ENCODE data around the gene TTLL10. TPM values are rescaled to one million over a fixed set of nuclear protein-coding genes. Genes with fewer than 3 reads are reported as not detected.

TTLL10 gene
- total and polyA plus RNA-seq, 2 donors from 2014 or later = 1.5 TPM; not detected in 1

- FAIRE-seq (no peak), DNase-seq (peak in 3 of 5 donors; percentile 7 to 66 (median 50))
- H3K4me3 ChIP-seq (ENCODE audit: low read length in 3 of 3) = no peak overlapping the region
- no peak overlapping the region for H3K27ac ChIP-seq (ENCODE audit: low read depth in 2 of 2, low read length in 2 of 2)
- no peaks in the 10 kb centered on the region for H3K36me3 ChIP-seq (ENCODE audit: control insufficient read depth in 2 of 3, insufficient read depth in 3 of 3, low read length in 3 of 3)
- no peaks in the 10 kb centered on the region for H3K4me1 ChIP-seq (ENCODE audit: control insufficient read depth in 2 of 3, insufficient read depth in 2 of 3, low read depth in 1 of 3, low read length in 3 of 3)
- intact Hi-C loops (cut with DNase I) = no loop called here
- no peaks in the 10 kb centered on the region for H3K27me3 ChIP-seq (ENCODE audit: control insufficient read depth, insufficient read depth, low read length)
- H3K9ac ChIP-seq (ENCODE audit: low read length in 3 of 3) = no peak overlapping the region
- no peaks in the 10 kb centered on the region for H3K9me3 ChIP-seq (ENCODE audit: control insufficient read depth in 2 of 3, insufficient read depth in 1 of 3, low read length in 3 of 3)
- no peak for TF ChIP-seq CTCF (IDR thresholded peaks at IDR 0.05; ENCODE audit: borderline replicate concordance, extremely low read depth, insufficient read depth)
Measured at GRCh38 chr1:1182491-1183220, 9.0 kb downstream of the TTLL10 start.

DNA sequence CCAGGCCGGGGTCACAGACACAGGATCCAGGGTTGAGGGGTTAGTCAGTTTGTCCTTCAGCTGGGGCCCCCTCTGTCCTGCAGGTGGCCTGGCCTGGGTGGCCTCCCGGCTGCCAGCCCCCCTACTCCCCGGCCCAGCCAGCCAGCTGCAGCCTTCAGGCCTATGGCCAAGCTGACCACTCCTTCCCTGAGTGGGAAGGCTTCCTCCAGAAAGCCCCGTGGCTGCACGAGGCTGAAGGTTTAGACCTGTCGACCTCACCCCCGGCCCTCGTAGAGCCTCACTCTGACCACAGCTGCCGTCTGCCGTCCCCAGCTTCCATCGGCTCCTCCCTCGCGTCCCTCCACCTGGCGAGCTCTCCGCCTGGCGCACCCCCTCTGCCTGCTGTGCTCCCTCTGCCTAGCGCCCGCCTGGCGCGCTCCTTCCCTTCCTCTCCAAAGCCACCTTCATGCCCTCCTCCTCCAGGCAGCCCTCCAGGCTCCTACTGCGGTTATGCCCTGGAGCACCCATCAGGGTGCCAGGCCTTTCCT lies 9.6 kb downstream of the TTLL10 start:
- DNase-seq (peak in 2 of 5 donors; percentile 42 to 68), FAIRE-seq (no peak)
- Histone ChIP-seq H3K36me3 (ENCODE audit: control insufficient read depth in 2 of 3, insufficient read depth in 3 of 3, low read length in 3 of 3) (no peaks in the 10 kb centered on the region), H3K4me1 (ENCODE audit: control insufficient read depth in 2 of 3, insufficient read depth in 2 of 3, low read depth in 1 of 3, low read length in 3 of 3) (no peaks in the 10 kb centered on the region), H3K27me3 (ENCODE audit: control insufficient read depth, insufficient read depth, low read length) (no peaks in the 10 kb centered on the region), H3K27ac (ENCODE audit: low read depth in 2 of 2, low read length in 2 of 2) (no peak overlapping the region), H3K9me3 (ENCODE audit: control insufficient read depth in 2 of 3, insufficient read depth in 1 of 3, low read length in 3 of 3) (no peaks in the 10 kb centered on the region), H3K9ac (ENCODE audit: low read length in 3 of 3) (no peak overlapping the region), H3K4me3 (ENCODE audit: low read length in 3 of 3) (no peak overlapping the region)
- intact Hi-C loops (cut with DNase I) = no loop called here
- TF ChIP-seq CTCF (IDR thresholded peaks at IDR 0.05; ENCODE audit: borderline replicate concordance, extremely low read depth, insufficient read depth) = no peak

DNA sequence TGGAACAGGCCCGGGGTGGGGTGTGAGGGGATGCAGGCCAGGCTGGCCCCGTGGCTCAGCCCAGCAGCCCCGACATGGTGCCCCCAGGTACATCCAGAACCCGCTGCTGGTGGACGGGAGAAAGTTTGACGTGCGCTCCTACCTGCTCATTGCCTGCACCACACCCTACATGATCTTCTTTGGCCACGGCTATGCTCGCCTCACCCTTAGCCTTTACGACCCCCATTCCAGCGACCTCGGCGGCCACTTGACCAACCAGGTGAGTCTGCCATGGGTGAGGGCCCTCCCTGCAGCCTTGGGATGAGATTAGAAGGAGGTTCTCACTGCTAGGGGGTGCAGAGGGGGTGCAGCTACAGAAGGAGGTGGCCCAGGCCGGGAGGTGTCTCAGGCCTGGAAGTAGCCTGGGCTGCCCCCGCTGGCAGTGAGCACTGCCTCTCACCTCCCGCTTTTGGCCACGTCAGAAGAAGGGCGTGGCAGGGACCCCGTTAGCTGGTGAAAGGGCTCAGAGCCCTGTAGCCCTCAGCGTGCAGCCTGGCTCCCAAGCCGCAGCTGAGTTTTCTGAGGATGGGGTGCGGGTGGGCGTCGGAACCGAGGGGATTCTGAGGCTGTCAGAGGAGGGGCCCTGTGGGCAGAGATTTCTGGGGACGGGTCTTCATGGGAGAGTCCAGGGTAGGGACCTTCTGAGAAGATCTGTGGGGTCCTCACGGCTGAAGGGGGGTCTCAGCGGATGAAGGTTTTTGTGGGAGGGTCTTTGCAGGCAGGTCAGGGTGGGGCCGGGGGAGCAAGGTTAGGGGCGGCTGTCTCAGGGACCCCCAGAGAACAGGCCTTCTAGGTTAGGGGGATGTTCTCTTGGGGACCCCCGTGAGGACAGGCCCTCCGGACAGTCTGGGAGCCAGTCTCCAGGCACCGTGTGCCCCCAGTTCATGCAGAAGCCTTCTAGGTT lies 10.4 kb downstream of the TTLL10 start:
- peak in 2 of 5 donors; percentile 40 to 61 for DNase-seq
- Histone ChIP-seq H3K9ac (ENCODE audit: low read length in 3 of 3) (no peak overlapping the region), H3K9me3 (ENCODE audit: control insufficient read depth in 2 of 3, insufficient read depth in 1 of 3, low read length in 3 of 3) (no peaks in the 10 kb centered on the region), H3K27ac (ENCODE audit: low read depth in 2 of 2, low read length in 2 of 2) (no peak overlapping the region), H3K27me3 (ENCODE audit: control insufficient read depth, insufficient read depth, low read length) (no peaks in the 10 kb centered on the region), H3K4me3 (ENCODE audit: low read length in 3 of 3) (no peak overlapping the region), H3K36me3 (ENCODE audit: control insufficient read depth in 2 of 3, insufficient read depth in 3 of 3, low read length in 3 of 3) (no peaks in the 10 kb centered on the region), H3K4me1 (ENCODE audit: control insufficient read depth in 2 of 3, insufficient read depth in 2 of 3, low read depth in 1 of 3, low read length in 3 of 3) (no peaks in the 10 kb centered on the region)
- no peak for TF ChIP-seq CTCF (IDR thresholded peaks at IDR 0.05; ENCODE audit: borderline replicate concordance, extremely low read depth, insufficient read depth)
- FAIRE-seq = no peak
- intact Hi-C loops (cut with DNase I) = no loop called here

All from kidney (tissue), 14 donors.